NOMO-1 treated with DMSO at 0.1 percent for 48 hours (cell line): ENCODE measurements around the gene FEM1B.

Experiments used
- DNase-seq: peaks from one replicate; lab custom pipeline; 2025; ENCODE audit not compliant: unreplicated experiment; lab: John Stamatoyannopoulos, UW

The FEM1B gene

GRCh38 chr15:68305420-68305871 lies 27.9 kb downstream of the FEM1B start:
- DNase-seq: no peak

DNA sequence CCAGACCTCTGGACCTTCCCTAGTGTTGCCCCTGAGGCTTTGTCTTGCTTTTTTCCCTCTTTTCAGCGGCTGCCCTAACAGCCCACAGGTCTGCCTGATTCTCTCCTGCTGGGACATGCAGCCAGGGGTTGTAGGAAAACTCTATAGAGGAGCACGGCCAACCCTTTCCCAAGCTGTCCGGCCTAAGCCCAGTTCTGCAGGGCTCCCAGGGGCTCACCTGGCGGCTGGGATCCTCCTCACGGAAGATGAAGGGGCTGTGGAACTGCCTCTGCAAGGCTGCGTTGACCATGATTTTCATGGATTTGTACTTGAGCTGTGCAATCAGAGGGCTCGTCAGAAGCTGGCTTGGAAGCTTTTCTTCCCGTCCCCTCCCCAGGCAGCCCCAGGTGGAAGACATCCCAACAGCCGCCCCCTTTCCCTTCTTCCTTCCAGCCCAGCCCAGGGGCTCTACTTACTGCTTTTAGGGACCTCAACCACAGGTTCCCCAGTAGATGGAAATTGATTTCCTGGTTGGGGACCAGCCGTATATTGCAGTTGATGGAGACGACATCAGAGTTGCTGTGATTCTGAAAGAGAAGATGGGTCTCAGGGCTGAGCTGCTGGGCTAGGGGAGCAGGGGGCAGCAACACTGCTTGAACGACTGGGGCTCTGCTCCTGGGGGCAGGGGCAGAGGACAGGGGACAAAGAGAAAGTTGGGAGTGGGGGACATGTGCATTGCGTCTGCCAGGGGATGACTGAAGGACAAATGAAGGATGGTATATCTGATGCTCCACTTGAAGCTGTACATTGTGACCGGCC lies 29.8 kb downstream of the FEM1B start:
- DNase-seq: no peak

DNA sequence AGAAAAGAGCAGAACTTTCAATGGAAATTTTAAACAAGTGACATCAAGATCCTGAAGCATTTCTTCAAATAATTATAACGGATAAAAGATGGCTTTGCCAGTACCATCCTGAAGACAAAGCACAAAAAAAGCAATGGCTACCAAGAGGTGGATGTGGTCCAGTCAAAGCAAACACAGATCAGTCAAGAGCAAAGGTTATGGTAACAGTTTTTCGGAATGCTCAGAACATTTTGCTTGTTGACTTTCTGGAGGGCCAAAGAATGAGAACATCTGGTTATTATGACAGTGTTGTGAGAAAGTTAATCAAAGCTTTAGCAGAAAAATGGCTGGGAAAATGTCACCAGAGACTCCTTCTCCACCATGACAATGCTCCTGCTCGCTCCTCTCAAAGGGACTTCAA lies 31.5 kb downstream of the FEM1B start:
- no peak for DNase-seq

DNA sequence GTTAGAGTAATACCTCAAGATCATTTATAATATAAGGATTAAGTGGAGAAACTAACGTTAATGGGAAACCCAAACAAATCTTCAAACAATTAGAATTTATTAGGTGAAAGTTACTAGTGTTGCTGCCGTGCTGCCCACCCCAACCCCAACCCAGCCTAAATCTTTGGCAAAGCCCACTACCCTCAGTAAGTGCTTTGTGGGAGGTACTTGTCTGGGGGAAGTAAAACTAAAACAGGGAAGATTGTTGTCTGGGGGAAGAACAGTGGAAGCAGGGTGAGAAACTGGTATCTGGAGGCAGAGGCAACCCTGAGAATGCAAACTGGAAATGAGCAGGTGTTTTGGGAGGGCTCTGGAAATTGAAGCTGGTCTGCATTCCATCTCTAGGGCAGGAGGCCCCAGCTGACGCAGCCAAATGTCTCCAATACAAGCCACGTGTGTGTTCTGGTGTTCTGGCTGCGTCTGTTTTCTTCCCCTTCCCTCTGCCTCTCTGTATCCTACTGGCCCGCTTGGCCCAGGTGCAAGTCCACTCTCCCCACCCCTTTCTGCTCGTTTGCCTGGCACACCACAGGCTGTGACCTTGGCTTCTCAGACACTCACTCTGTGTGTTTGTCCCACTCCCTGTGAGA lies 32.7 kb downstream of the FEM1B start:
- DNase-seq: no peak

DNA sequence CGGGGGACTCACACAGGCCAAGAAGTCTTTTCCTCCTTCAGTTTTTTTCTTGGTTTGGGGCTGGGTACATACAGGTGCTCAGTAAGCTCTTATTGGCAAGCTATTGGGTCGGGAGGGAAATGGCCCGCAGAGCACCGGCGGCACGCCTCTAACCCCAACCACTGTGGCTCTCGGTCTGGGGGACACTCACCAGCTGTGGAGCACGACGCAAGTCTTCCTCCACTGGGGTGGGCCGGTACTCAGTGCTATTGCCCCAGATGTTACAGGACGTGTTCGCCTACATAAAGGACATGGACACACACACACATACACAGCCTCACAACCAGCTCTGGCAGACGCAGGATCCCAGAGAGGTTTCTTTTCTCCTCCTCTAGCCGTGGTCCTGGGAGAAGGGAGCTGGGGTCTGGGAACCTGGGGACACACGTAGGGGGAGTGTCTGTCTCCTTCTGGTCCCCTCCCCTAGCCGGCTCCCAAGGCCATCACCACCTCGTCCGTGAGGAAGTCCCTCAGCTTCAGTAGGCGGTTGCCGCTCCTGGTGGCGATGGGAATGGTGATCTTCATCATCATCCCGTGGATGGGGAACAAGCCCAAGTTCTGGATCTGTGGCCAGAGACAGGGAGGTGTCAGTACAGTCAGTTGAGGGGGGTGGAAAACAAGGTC lies 33.4 kb downstream of the FEM1B start:
- DNase-seq: no peak

DNA sequence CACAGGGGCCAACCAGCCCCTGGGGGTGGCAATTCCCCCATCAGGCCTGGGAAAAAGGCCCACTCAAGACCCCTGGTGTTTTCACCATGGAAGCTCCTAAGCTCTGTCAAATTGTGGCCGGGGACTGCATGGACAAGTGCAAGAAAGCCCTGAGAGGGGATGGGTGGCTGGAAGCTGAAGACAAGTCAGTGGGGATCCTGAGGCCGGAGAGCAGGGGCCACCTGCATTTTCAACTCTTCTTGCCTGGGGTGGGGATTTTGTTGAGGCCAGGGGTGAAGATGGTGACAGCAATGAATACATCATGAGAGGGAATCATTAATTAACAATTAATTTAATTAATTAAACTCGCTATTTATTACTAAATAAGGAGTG lies 33.9 kb downstream of the FEM1B start:
- DNase-seq: no peak

GRCh38 chr15:68311859-68312557 lies 34.5 kb downstream of the FEM1B start:
- DNase-seq: no peak

GRCh38 chr15:68312701-68313204 lies 35.2 kb downstream of the FEM1B start:
- no peak for DNase-seq

- no peak for DNase-seq
These were observed 36.2 kb downstream of the FEM1B start for GRCh38 chr15:68313501-68314410.

DNA sequence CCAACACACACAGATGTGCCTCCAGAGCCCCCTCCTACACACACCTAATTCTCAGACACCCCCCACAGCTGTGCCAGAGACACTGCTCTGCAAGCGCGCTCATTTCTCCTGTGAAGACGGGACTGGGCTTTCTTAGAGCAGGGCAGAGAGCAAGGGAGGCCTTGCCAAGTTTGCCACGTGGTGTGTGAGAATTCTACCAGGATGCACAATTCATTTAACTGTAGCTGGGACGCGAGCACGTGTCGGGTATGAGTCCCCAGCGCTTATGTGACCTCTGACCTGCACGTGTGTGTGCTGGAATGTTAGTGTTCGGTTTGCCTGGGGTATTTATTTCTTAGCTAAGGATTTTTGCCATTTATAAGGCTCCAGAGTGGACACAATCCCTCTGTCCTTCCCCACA lies 37.0 kb downstream of the FEM1B start:
- DNase-seq: no peak

- DNase-seq: no peak
These were observed 37.5 kb downstream of the FEM1B start for GRCh38 chr15:68315035-68315434.

DNA sequence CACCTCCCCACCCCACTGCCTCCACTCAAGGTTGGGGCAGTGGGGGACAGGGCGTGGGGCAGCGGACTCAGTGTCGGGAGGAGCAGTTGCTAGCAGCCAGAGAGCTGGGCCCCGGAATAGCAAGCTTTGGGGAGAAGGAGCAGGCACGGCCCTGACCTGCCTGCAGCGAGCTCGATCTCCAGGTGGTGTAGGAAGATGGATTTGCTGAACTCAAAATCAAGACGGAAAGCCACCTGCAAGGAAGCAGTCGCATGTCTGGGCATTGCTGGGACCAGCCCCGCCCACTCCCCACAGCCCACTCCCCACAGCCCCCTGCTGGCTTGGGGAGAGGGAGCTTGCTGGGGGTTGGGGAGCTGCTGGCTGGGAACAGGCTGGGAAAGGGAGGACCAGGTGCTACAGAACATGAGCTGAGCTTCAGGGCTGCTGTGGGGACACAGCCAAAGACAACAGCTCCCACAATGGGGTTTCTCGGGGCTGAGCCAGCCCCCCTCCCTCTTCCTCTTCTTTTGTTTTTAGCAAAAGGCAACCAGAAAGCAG lies 38.0 kb downstream of the FEM1B start:
- no peak for DNase-seq

DNA sequence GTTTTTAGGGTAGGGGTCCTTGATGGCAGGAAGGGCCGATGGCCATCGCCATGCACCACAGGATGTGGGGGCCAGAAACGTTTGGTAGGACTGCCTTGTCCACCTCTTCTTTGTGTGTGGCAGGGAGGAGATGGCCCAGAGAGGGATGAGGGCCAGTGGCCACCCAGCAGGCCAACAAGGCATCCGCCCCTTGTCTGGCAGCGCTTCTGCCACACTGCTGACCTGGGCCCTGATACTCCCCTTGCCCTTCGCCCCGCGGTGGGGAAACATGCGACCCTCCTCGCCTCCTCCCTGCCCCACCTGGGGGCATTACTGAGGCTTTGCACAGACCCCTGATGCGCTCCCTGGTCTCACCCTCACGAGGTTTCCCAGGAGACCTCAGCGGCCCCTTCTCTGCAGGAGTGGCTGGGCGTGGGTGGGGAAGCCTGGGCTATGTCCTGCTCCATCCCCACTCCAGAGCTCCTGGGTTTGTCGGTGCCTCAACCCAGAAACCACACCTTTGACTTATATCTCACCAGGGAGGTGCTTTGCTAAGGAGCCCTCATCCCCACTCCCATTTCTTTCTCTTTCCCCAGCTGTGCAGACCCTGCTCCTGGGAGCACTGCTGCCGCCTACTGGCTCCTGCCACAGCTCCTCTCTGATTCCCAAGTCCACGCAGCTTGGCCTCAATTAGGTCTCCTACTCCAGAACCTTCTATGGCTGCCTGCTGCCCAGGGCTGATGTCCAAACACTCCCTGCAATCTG lies 38.7 kb downstream of the FEM1B start:
- DNase-seq: no peak

DNA sequence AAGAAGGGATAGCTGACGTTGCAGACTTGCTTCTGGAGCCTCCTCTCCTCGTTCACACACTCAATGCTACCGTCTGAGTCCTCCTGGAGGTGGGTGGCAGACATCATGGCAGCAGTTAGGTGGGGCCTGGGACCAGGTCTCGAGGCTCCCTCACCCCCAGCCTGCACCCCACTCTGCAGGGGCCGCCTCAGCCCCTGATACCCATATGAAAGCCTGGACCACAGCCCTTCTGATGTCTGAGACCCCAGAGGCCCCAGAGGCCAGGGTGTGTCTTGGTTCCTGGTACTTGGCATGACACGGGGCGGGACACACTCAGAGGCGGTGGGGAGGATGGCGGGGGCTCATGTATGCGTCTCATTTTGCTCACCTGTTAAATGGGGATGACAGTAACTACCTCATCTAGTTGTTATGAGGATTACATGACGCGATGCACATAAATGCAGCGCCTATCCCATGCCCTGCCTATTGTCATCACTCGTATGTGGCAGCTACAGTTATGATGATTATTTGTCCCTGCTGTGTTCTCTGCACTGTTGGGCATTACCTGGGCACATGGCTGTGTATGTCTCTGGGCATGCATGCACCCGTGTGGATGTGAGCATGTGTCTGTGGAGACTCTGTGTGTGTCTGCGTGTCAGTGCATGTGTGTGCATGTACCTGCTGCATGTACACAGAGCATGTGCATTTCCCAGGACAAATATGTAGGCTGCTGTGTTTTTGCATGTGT lies 39.9 kb downstream of the FEM1B start:
- no peak for DNase-seq

- no peak for DNase-seq
These were observed 40.7 kb downstream of the FEM1B start for GRCh38 chr15:68318008-68318835.

DNA sequence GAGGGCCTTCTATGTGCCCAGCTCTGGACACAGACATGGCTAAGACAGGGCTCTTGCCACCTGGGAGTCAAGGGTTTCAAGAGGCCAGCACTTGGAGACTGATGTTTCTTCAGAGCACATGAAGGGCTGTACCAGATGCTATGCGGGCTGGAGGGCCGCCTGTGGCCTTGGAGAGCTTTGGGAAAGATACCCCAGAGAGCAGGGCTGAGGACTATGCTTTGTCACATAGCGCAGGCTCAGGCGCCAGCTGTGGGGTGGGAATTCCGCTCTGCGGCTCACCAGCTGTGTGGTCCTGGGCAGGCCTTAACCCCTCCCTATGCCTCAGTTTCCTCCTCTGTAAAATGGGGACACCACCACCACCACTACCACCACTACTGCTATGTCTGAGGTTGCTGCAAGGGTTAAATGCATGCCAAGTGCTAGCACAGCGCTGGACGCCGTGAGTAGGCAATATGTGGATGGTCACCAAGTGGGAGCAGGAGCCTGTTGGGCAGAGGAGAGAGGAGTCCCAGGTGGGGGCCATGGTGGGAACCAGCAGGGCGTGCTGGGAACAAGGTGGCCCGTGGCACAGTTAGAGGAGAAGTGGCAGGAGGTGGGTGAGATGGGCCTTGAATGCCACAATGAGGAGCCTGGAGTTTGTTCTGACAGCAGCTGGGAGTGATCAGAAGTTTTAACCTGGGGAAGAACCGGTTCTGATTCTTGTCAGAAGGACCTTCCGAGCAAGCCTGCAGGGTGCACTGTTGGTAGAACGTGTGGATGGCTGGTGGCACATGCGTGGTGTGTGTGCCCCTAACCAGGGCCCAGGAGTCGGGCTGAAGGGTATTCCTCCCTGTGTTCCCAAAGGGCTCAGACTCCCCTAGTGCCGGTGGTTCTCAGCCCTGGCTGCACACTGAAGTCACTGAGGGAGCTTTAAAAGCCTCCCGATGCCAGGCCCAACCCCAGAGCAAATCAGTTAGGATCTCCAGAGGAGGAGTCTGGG lies 41.7 kb downstream of the FEM1B start:
- DNase-seq: no peak

DNA sequence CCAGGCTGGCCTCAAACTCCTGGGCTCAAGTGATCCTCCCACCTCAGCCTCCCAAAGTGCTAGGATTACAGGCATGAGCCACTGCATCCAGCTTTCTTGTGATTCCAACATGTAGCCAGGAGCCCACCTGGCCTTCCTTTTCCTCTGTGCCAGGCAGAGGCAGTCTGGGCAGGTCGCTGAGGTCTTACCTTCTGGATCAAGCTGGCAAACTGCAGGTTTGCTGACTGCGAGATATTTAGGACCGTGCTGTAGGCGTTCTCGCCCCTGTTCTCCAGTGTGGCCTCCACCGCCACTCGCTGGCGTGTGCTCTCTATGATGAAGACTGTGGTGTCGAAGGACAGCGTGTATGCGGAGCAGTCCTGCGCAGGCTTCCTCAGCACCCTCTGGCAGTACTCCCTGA lies 42.5 kb downstream of the FEM1B start:
- no peak for DNase-seq
